Upper lobe of right lung (tissue), 1 donor: ENCODE data around the gene NEU2. TPM values are rescaled to one million over a fixed set of nuclear protein-coding genes. Genes with fewer than 3 reads are reported as not detected.

Experiments
- ATAC-seq: fragments of 200-7000 bp; cut with Tn5 transposase; one replicate; pipeline ENCODE4 v1.9.1; 2020; ENCODE audit warnings: mild to moderate bottlenecking, moderate library complexity
- DNase-seq: peaks from one replicate; pipeline ENCODE4 v3.0.0-alpha.2; 2020
- H3K27ac ChIP-seq: fragments of 200-600 bp; one replicate; pipeline ENCODE4 v1.8.0; 2022
- H3K27me3 ChIP-seq: fragments of 200-600 bp; one replicate; pipeline ENCODE4 v1.8.0; 2022; ENCODE audit warnings: mild to moderate bottlenecking
- H3K36me3 ChIP-seq: fragments of 200-600 bp; one replicate; pipeline ENCODE4 v1.8.0; 2022
- H3K4me1 ChIP-seq: fragments of 200-600 bp; one replicate; pipeline ENCODE4 v1.8.0; 2022
- H3K4me3 ChIP-seq: fragments of 200-600 bp; one replicate; pipeline ENCODE4 v1.8.0; 2022; ENCODE audit warnings: mild to moderate bottlenecking
- H3K9me3 ChIP-seq: fragments of 200-600 bp; one replicate; pipeline ENCODE4 v1.8.0; 2022
- CTCF ChIP-seq: fragments of 200-600 bp; IDR thresholded peaks from one replicate; pipeline ENCODE4 v1.8.0; 2022; ENCODE audit warnings: antibody characterized with exemption
- intact Hi-C: fragments of 100-400 bp; cut with DNase I; formaldehyde crosslinking; loops from one replicate; pipeline ENCODE4 v1.11.0; 2022
- total RNA-seq: library from RNA; stranded (reverse); fragmentation: NEBNext Ultra II Directional; extraction: Animal tissue kit (Norgen Biotek cat#: 25700); gene quantifications from one replicate; pipeline ENCODE4 v1.2.1, GENCODE V29; 2021
- donor health status: DM: no; HTN: yes; CAD: no; lungs with severe emphysema.

The NEU2 gene
- total RNA-seq, 1 donor from 2014 or later, result not detected

DNA sequence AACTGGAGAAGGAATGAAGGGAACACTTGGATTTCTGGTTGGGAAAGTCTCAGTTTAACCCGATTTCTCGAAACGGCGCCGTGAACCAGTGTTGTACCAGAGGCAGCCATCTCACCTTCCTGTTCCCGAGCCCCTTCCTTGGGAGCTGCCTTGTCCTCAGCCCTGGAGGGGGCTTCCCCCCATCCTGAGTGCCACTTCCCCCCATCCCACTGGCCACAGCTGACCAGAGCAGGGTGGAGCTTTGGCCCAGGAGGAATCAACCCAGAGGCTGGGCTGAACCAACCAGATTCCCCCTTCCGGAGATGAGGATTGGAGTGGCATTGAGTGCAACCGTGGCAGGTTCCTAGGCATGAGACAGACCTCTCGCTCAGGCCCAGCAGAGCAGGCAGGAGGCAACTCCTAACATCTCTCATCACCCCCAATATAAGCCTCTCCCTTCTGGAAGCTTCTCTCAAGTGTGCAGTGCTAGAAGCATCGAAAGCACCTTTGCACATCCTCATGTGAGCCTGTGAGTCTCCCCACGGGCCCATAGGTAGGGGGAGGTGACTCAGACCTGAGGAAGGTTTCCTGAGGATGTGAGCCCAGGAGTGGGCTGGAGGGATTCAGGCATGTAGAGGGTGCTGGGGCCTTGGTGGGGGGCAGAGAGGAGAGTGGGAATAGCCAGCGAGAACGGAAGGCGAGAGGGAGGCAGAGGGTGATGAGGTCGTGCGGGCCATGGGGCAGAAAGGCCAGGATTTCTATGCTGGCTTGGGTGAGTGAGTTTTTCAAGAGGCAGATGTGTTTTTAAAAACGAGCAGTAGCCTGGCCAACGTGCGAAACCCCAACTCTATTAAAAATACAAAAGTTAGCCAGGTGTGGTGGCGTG, 31.4 kb upstream of the NEU2 start:
- peak; percentile 35 for DNase-seq
- intact Hi-C loops, result no loop called here
- Histone ChIP-seq H3K4me3 (no peak overlapping the region), H3K27ac (no peak overlapping the region), H3K4me1 (no peaks in the 10 kb centered on the region), H3K9me3 (no peaks in the 10 kb centered on the region), H3K27me3 (no peaks in the 10 kb centered on the region), H3K36me3 (no peaks in the 10 kb centered on the region)
- TF ChIP-seq CTCF, result no peak
- ATAC-seq, result no peak

- Histone ChIP-seq H3K27ac (no peak overlapping the region), H3K36me3 (no peaks in the 10 kb centered on the region), H3K4me3 (no peak overlapping the region), H3K4me1 (no peaks in the 10 kb centered on the region), H3K9me3 (no peaks in the 10 kb centered on the region), H3K27me3 (no peaks in the 10 kb centered on the region)
- TF ChIP-seq CTCF, result no peak
- no peak for DNase-seq
- no peak for ATAC-seq
- intact Hi-C loops, result no loop called here
Measured at GRCh38 chr2:233002829-233003657, 29.4 kb upstream of the NEU2 start.

DNA sequence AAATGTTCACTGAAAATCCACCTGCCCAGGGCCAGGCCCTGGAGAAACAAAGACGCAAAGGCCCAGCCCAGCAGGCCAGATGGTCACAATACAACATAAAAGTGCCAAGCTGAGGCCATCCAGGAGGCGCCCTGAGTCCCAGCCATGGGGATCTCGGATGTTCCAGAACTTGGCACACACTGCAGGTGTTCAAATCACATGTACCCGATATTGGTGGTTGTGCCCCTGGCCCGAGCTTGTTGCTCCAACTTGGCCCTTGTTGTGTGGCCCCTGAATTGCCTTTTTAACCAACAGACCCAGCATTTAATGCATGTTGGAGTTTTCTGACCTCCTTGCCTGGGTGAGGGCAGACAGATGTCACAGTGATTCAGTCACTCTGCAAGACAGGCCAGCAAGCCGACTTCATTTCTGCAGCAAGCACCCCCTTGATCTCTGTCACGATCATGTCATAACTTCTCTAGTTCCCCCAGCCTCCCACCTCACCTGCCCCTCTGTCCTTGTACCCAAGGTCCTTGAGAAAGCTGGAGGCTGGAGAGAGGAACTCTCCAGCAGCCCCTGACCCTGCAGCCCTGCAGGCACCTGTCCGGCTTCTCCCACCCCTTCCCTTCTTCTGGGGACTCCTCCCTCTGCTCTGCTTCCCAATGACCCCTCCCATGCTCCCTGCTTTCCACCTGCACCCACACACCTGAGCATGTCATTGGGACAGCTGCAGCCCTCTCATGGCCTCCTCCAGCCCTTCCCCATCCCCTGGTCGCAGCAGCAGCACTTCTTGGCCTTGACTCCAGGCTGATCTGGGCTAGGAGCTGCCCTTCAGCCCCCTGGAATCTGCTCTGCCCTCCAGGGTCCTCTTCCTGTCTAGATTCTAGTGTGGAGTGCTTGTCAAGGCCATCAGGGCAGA, 28.6 kb upstream of the NEU2 start:
- H3K4me3 ChIP-seq, result no peak overlapping the region
- no peak for TF ChIP-seq CTCF
- H3K4me1 ChIP-seq, result no peaks in the 10 kb centered on the region
- H3K9me3 ChIP-seq, result no peaks in the 10 kb centered on the region
- ATAC-seq (peak; percentile 27), DNase-seq (peak; percentile 36)
- no peaks in the 10 kb centered on the region for H3K27me3 ChIP-seq
- H3K36me3 ChIP-seq, result no peaks in the 10 kb centered on the region
- intact Hi-C loops, result no loop called here
- H3K27ac ChIP-seq, result no peak overlapping the region

GRCh38 chr2:233005096-233005495, 27.4 kb upstream of the NEU2 start:
- H3K27ac ChIP-seq, result no peak overlapping the region
- H3K27me3 ChIP-seq, result no peaks in the 10 kb centered on the region
- DNase-seq (no peak), ATAC-seq (no peak)
- TF ChIP-seq CTCF, result no peak
- intact Hi-C loops, result no loop called here
- H3K4me3 ChIP-seq, result no peak overlapping the region
- H3K36me3 ChIP-seq, result no peaks in the 10 kb centered on the region
- no peaks in the 10 kb centered on the region for H3K9me3 ChIP-seq
- no peaks in the 10 kb centered on the region for H3K4me1 ChIP-seq

GRCh38 chr2:233006648-233007047, 25.8 kb upstream of the NEU2 start:
- H3K27me3 ChIP-seq, result no peaks in the 10 kb centered on the region
- DNase-seq (no peak), ATAC-seq (no peak)
- H3K9me3 ChIP-seq, result no peaks in the 10 kb centered on the region
- no peak overlapping the region for H3K27ac ChIP-seq
- no peaks in the 10 kb centered on the region for H3K36me3 ChIP-seq
- H3K4me1 ChIP-seq, result no peaks in the 10 kb centered on the region
- intact Hi-C loops, result no loop called here
- TF ChIP-seq CTCF, result no peak
- no peak overlapping the region for H3K4me3 ChIP-seq
